DND-41 (cell line): ENCODE measurements around the gene MCTP1.

Experiments
- ATAC-seq: fragments of 200-7000 bp; cut with Tn5 transposase; 3 replicates; pipeline ENCODE4 v1.9.1; 2021; ENCODE audit warnings: low read depth; ENCODE audit not compliant: insufficient read depth
- DNase-seq: peaks from one replicate; pipeline ENCODE4 v3.0.0-alpha.2; 2020
- H2AFZ ChIP-seq: 2 replicates; pipeline ENCODE4 v1.6.0; 2012; ENCODE audit warnings: low read depth, low read length
- H3K27ac ChIP-seq: 2 replicates; pipeline ENCODE4 v1.5.1; 2012; ENCODE audit warnings: low read length, inconsistent platforms
- H3K27me3 ChIP-seq: fragments of 200-600 bp; sonication (generic); 2 replicates; pipeline ENCODE4 v1.6.0; 2012; ENCODE audit warnings: low read length, mild to moderate bottlenecking, inconsistent platforms; ENCODE audit not compliant: insufficient read depth, poor library complexity
- H3K36me3 ChIP-seq: 2 replicates; pipeline ENCODE4 v1.5.1; 2012; ENCODE audit warnings: low read length, inconsistent platforms; ENCODE audit not compliant: insufficient read depth
- H3K4me1 ChIP-seq: 2 replicates; pipeline ENCODE4 v1.5.1; 2012; ENCODE audit warnings: mild to moderate bottlenecking, low read length; ENCODE audit not compliant: insufficient read depth
- H3K4me2 ChIP-seq: 2 replicates; pipeline ENCODE4 v1.6.0; 2012; ENCODE audit warnings: mild to moderate bottlenecking, moderate library complexity, low read length, inconsistent platforms; ENCODE audit not compliant: insufficient read depth
- H3K4me3 ChIP-seq, 2 experiments: fragments of 200-600 bp in 1 of 2; shearing (Covaris generic) in 1 of 2; 2 replicates each; pipeline ENCODE4 v1.5.1; 2012 to 2016; ENCODE audit warnings: inconsistent platforms in 2 of 2, low read length in 2 of 2, mild to moderate bottlenecking in 2 of 2, low read depth in 1 of 2, moderate library complexity in 1 of 2
- H3K79me2 ChIP-seq: 2 replicates; pipeline ENCODE4 v1.6.0; 2012; ENCODE audit warnings: low read length, inconsistent platforms; ENCODE audit not compliant: insufficient read depth
- H3K9ac ChIP-seq: 2 replicates; pipeline ENCODE4 v1.6.0; 2012; ENCODE audit warnings: low read depth, mild to moderate bottlenecking, inconsistent platforms, low read length, moderate library complexity
- H3K9me3 ChIP-seq: 2 replicates; pipeline ENCODE4 v1.5.1; 2012; ENCODE audit warnings: low read length, moderate library complexity, mild to moderate bottlenecking, inconsistent platforms; ENCODE audit not compliant: insufficient read depth, severe bottlenecking
- H4K20me1 ChIP-seq: 2 replicates; pipeline ENCODE4 v1.6.0; 2012; ENCODE audit warnings: low read length; ENCODE audit not compliant: insufficient read depth
- EZH2 ChIP-seq: IDR thresholded peaks from 3 replicates; pipeline ENCODE4 v1.6.1; 2012; ENCODE audit warnings: borderline replicate concordance, low read depth, mild to moderate bottlenecking, moderate library complexity, low read length, inconsistent platforms; ENCODE audit not compliant: severe bottlenecking
- TF ChIP-seq, protein P1 (sequence below): IDR thresholded peaks from 2 replicates; pipeline ENCODE4 v1.5.1; 2012; ENCODE audit warnings: borderline replicate concordance, low read length, moderate library complexity, mild to moderate bottlenecking; ENCODE audit not compliant: poor library complexity, severe bottlenecking; ENCODE audit errors: extremely low read depth

Gene MCTP1

DNA sequence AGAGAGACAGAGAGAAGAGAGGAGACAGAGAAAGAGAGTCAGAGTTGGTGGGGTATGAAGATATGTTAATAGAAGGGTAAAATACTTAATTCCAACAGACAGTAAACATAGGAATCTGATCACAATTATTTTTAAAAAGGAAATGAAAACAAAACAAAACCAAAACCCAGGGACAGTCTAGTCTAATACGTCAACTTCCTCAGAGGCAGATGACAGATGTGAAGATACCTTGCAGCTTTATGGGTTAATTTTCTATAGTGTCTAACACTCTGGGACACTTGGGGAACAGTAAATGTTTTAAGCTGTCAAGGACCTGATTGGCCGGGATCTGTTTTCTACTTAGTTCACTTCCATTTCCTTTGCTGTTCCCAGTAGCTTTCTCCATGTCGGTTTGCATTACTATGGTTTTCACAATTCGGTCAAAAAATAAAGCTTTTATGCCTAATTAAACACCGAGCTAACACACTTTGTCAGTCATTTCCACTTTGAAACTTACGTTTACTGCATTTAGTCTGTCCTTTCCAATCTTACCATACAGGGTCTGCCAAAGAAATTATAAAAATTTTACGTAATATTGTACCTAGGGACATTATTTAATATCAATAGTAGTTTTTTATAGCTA lies 216.5 kb downstream of the MCTP1 start:
- H3K9me3 ChIP-seq = no peaks in the 10 kb centered on the region
- H3K4me3 ChIP-seq = no peak overlapping the region
- peaks cover 12% of the 10 kb centered on the region; the same call in 1 of the 2 replicates for H3K79me2 ChIP-seq
- TF ChIP-seq EZH2 = no peak
- TF ChIP-seq, protein P1, sequence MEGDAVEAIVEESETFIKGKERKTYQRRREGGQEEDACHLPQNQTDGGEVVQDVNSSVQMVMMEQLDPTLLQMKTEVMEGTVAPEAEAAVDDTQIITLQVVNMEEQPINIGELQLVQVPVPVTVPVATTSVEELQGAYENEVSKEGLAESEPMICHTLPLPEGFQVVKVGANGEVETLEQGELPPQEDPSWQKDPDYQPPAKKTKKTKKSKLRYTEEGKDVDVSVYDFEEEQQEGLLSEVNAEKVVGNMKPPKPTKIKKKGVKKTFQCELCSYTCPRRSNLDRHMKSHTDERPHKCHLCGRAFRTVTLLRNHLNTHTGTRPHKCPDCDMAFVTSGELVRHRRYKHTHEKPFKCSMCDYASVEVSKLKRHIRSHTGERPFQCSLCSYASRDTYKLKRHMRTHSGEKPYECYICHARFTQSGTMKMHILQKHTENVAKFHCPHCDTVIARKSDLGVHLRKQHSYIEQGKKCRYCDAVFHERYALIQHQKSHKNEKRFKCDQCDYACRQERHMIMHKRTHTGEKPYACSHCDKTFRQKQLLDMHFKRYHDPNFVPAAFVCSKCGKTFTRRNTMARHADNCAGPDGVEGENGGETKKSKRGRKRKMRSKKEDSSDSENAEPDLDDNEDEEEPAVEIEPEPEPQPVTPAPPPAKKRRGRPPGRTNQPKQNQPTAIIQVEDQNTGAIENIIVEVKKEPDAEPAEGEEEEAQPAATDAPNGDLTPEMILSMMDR = no peak
- no peak overlapping the region for H3K27ac ChIP-seq
- no peak overlapping the region for H3K9ac ChIP-seq
- no peak overlapping the region for H3K4me2 ChIP-seq
- DNase-seq = no peak
- 0 out of 2 replicates have a peak, but pooled peaks cover 2% of the 10 kb centered on the region for H3K36me3 ChIP-seq
- ATAC-seq = peak; percentile 59
- peaks cover 10% of the 10 kb centered on the region for H3K4me1 ChIP-seq
- H2AFZ ChIP-seq = no peak overlapping the region
- H4K20me1 ChIP-seq = peaks cover 3% of the 10 kb centered on the region; the same call in 1 of the 2 replicates
- no peaks in the 10 kb centered on the region for H3K27me3 ChIP-seq

DNA sequence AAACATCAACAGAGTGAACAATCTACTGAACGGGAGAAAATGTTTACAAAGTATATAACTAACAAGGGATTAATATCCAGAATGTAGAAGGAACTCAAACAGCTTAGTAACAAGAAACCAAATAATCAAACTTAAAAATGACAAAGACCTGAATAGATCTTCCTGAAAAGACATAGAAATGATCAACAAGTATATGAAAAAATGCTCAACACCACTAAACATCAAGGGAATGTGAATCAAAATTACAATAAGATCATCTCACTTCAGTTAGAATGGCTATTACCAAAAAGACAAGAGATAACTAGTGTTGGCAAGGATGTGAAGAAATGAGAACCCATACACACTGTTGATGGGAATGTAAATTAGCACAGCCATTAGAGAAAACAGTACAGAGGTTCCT lies 218.8 kb downstream of the MCTP1 start:
- ATAC-seq (no peak), DNase-seq (no peak)
- Histone ChIP-seq H3K36me3 (0 out of 2 replicates have a peak, but pooled peaks cover 2% of the 10 kb centered on the region), H3K79me2 (peaks cover 11% of the 10 kb centered on the region; the same call in 1 of the 2 replicates), H3K27ac (no peak overlapping the region), H4K20me1 (peaks cover 3% of the 10 kb centered on the region; the same call in 1 of the 2 replicates), H3K9me3 (no peaks in the 10 kb centered on the region), H2AFZ (no peak overlapping the region), H3K4me3 (no peak overlapping the region), H3K4me1 (peaks cover 10% of the 10 kb centered on the region), H3K9ac (no peak overlapping the region), H3K27me3 (no peaks in the 10 kb centered on the region), H3K4me2 (no peak overlapping the region)
- TF ChIP-seq, protein P1 = no peak
- TF ChIP-seq EZH2 = no peak

DNA sequence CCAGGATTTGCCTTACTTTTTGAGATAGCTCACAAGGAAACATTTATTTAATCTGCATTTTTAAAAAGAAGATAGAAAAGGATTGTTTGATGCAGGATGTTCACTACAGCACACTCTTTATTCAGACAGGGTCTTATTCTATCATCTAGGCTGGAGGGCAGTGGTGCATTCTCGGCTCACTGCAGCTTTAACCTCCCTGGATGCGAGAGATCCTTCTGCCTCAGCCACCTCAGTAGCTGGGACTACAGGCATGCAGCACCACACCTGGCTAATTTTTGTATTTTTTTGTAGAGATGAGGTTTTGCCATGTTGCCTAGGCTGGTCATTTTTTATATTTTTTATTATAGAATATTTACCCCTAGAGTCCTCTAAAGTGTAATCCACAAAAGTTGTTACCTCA lies 221.4 kb downstream of the MCTP1 start:
- H3K27ac ChIP-seq = no peak overlapping the region
- H3K4me1 ChIP-seq = no peaks in the 10 kb centered on the region
- H2AFZ ChIP-seq = no peak overlapping the region
- ATAC-seq = no peak
- no peak overlapping the region for H3K4me2 ChIP-seq
- H3K4me3 ChIP-seq = no peak overlapping the region
- no peaks in the 10 kb centered on the region for H3K27me3 ChIP-seq
- H3K36me3 ChIP-seq = no peaks in the 10 kb centered on the region
- no peak for DNase-seq
- H3K79me2 ChIP-seq = peaks cover 8% of the 10 kb centered on the region; the same call in 1 of the 2 replicates
- no peaks in the 10 kb centered on the region for H3K9me3 ChIP-seq
- no peak for TF ChIP-seq EZH2
- TF ChIP-seq, protein P1 = no peak
- no peak overlapping the region for H3K9ac ChIP-seq
- H4K20me1 ChIP-seq = no peaks in the 10 kb centered on the region
